ENCODE measurements around the gene HMGN4. TPM values are rescaled to one million over a fixed set of nuclear protein-coding genes. Genes with fewer than 3 reads are reported as not detected.

HMGN4 gene
- polyA plus RNA-seq, 1 of the 3 experiments (the other 2 are of a cell fraction), result 76.3 TPM

DNA sequence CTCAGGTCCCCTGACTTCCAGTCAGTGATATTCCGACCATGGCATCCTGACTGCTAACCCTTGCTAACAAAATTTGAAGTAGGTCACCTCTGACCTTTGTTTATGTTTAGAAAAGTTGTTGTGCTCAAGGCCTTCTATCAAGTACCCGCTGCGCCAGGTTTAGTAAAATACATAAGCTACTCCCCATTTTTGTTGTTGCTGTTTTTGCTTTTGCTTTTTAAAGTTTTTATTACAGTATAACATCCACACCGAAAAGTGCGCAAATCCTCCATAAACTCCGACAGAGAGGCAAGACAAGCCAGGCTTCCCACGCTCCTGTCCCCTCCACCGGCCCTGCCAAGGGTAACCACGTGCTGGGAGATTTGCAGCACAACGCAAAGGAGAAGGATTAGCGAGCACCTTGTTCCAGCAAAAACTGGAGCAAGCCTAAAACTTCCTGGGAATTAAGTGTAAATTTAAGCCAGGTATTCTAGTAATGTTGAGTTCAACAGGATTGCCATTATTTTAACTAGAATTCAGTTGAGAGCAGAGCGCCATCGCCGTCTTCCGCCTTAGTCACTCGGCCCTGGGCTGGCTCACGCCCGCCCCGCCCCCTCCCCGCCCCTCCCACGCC lies 17.8 kb upstream of the HMGN4 start:
- WGBS (ENCODE audit: low lambda C conversion rate), result 41% methylated on average over 15 of the region's 21 CpGs
- H3K27me3 ChIP-seq (ENCODE audit: insufficient read depth), result no peaks in the 10 kb centered on the region
- no peaks in the 10 kb centered on the region for H3K9me2 ChIP-seq
- CTCF ChIA-PET, result interaction anchor here (1.0 to 2.0 kb wide), 2 partner anchors 46 to 179 kb away, joined by 4 to 10 read pairs; no protein-coding TSS in a partner anchor
- H3K9ac ChIP-seq, result peak overlapping the region; percentile 54; the same call in 1 of the 2 replicates
- H3K4me2 ChIP-seq, result peak overlapping the region; percentile 51; the same call in 1 of the 2 replicates
- H3K4me1 ChIP-seq (ENCODE audit: control insufficient read depth in 1 of 2, insufficient read depth in 2 of 2, low read depth in 1 of 2, low read length in 1 of 2), result peaks cover 3 to 5% of the 10 kb centered on the region in 2 experiments; a peak in 2 of 4 replicates
- POLR2A ChIA-PET, result no interaction called here
- no peaks in the 10 kb centered on the region for H3K9me3 ChIP-seq
- no peaks in the 10 kb centered on the region for H3K79me2 ChIP-seq (ENCODE audit: insufficient read depth)
- H3K4me3 ChIP-seq (ENCODE audit: low read depth in 2 of 2, low read length in 1 of 2), result peak overlapping the region; percentile 39 to 44; a peak in 3 of 4 replicates
- peak overlapping the region; percentile 91 for H2AFZ ChIP-seq (ENCODE audit: low read depth)
- peaks cover 12% of the 10 kb centered on the region for H3F3A ChIP-seq (replicated peaks; ENCODE audit: insufficient read depth)
- H3K36me3 ChIP-seq (replicated peaks in 1 of 2; ENCODE audit: control insufficient read depth in 1 of 2, insufficient read depth in 2 of 2, low read length in 1 of 2), result no peaks in the 10 kb centered on the region
- H4K20me1 ChIP-seq (ENCODE audit: insufficient read depth), result no peaks in the 10 kb centered on the region
- TF ChIP-seq, protein P1, sequence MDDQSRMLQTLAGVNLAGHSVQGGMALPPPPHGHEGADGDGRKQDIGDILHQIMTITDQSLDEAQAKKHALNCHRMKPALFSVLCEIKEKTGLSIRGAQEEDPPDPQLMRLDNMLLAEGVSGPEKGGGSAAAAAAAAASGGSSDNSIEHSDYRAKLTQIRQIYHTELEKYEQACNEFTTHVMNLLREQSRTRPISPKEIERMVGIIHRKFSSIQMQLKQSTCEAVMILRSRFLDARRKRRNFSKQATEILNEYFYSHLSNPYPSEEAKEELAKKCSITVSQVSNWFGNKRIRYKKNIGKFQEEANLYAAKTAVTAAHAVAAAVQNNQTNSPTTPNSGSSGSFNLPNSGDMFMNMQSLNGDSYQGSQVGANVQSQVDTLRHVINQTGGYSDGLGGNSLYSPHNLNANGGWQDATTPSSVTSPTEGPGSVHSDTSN (IDR thresholded peaks at IDR 0.05), result no peak
- TF ChIP-seq NRF1 (IDR thresholded peaks at IDR 0.05; ENCODE audit: low read depth, low read length), result no peak
- TF ChIP-seq RXRA (IDR thresholded peaks at IDR 0.05; ENCODE audit: borderline replicate concordance, low read depth), result no peak
- TF ChIP-seq ELF1 (IDR thresholded peaks at IDR 0.05), result 0 out of 2 replicates have a peak, but pooled peaks have one; percentile 50
- TF ChIP-seq FOSL2 (IDR thresholded peaks at IDR 0.05; ENCODE audit: borderline replicate concordance, low read depth), result no peak
- TF ChIP-seq, protein P2, sequence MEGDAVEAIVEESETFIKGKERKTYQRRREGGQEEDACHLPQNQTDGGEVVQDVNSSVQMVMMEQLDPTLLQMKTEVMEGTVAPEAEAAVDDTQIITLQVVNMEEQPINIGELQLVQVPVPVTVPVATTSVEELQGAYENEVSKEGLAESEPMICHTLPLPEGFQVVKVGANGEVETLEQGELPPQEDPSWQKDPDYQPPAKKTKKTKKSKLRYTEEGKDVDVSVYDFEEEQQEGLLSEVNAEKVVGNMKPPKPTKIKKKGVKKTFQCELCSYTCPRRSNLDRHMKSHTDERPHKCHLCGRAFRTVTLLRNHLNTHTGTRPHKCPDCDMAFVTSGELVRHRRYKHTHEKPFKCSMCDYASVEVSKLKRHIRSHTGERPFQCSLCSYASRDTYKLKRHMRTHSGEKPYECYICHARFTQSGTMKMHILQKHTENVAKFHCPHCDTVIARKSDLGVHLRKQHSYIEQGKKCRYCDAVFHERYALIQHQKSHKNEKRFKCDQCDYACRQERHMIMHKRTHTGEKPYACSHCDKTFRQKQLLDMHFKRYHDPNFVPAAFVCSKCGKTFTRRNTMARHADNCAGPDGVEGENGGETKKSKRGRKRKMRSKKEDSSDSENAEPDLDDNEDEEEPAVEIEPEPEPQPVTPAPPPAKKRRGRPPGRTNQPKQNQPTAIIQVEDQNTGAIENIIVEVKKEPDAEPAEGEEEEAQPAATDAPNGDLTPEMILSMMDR (IDR thresholded peaks at IDR 0.05), result no peak
- TF ChIP-seq, protein P3, sequence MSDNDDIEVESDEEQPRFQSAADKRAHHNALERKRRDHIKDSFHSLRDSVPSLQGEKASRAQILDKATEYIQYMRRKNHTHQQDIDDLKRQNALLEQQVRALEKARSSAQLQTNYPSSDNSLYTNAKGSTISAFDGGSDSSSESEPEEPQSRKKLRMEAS (IDR thresholded peaks at IDR 0.05; ENCODE audit: low read depth), result peak; percentile 90
- no peak for TF ChIP-seq FOXM1 (IDR thresholded peaks at IDR 0.05; ENCODE audit: low read depth)
- TF ChIP-seq, protein P4, sequence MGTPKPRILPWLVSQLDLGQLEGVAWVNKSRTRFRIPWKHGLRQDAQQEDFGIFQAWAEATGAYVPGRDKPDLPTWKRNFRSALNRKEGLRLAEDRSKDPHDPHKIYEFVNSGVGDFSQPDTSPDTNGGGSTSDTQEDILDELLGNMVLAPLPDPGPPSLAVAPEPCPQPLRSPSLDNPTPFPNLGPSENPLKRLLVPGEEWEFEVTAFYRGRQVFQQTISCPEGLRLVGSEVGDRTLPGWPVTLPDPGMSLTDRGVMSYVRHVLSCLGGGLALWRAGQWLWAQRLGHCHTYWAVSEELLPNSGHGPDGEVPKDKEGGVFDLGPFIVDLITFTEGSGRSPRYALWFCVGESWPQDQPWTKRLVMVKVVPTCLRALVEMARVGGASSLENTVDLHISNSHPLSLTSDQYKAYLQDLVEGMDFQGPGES (IDR thresholded peaks at IDR 0.05; ENCODE audit: low read depth, low read length), result no peak
- no peak for TF ChIP-seq TCF12 (IDR thresholded peaks at IDR 0.05)
- no peak for TF ChIP-seq EZH2phosphoT487 (IDR thresholded peaks at IDR 0.05; ENCODE audit: borderline replicate concordance, low read depth)
- TF ChIP-seq NFIC (IDR thresholded peaks at IDR 0.05; ENCODE audit: borderline replicate concordance), result no peak
- no peak for TF ChIP-seq CHD2 (IDR thresholded peaks at IDR 0.05; ENCODE audit: low read length, partially characterized antibody)
- TF ChIP-seq SIN3A (IDR thresholded peaks at IDR 0.05; ENCODE audit: borderline replicate concordance, low read depth, low read length), result 0 out of 2 replicates have a peak, but pooled peaks have one; percentile 4
- TF ChIP-seq YY1 (IDR thresholded peaks at IDR 0.05; ENCODE audit: low read depth), result no peak
- TF ChIP-seq MEF2A (IDR thresholded peaks at IDR 0.05; ENCODE audit: borderline replicate concordance, low read depth), result no peak
- TF ChIP-seq, protein P5, sequence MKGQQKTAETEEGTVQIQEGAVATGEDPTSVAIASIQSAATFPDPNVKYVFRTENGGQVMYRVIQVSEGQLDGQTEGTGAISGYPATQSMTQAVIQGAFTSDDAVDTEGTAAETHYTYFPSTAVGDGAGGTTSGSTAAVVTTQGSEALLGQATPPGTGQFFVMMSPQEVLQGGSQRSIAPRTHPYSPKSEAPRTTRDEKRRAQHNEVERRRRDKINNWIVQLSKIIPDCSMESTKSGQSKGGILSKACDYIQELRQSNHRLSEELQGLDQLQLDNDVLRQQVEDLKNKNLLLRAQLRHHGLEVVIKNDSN (IDR thresholded peaks at IDR 0.05; ENCODE audit: borderline replicate concordance, low read depth), result no peak
- peak; percentile 92; the same call in 1 of the 2 replicates for TF ChIP-seq MXI1 (IDR thresholded peaks at IDR 0.05; ENCODE audit: low read depth, low read length)
- TF ChIP-seq TEAD4 (IDR thresholded peaks at IDR 0.05; ENCODE audit: borderline replicate concordance, insufficient read depth), result no peak
- TF ChIP-seq RAD21 (IDR thresholded peaks at IDR 0.05; ENCODE audit: low read length), result no peak
- TF ChIP-seq POLR2AphosphoS5 (IDR thresholded peaks at IDR 0.05; ENCODE audit: low read depth, low read length), result peak; percentile 33; the same call in 1 of the 2 replicates
- TF ChIP-seq, protein P6, sequence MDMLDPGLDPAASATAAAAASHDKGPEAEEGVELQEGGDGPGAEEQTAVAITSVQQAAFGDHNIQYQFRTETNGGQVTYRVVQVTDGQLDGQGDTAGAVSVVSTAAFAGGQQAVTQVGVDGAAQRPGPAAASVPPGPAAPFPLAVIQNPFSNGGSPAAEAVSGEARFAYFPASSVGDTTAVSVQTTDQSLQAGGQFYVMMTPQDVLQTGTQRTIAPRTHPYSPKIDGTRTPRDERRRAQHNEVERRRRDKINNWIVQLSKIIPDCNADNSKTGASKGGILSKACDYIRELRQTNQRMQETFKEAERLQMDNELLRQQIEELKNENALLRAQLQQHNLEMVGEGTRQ (IDR thresholded peaks at IDR 0.05; ENCODE audit: borderline replicate concordance, low read depth, low read length), result no peak
- H3K27ac ChIP-seq (ENCODE audit: low read depth in 2 of 2, low read length in 1 of 2), result peak overlapping the region; percentile 76 to 81
- no peak for DNase-seq

All from SK-N-SH (cell line).